ENCODE data around the gene ELAVL4.

Gene ELAVL4

GRCh38 chr1:50197216-50197615 lies 88.5 kb downstream of the ELAVL4 start:
- no peaks in the 10 kb centered on the region for H4K20me1 ChIP-seq (ENCODE audit: insufficient read depth, low read length, poor library complexity, severe bottlenecking)
- H3K36me3 ChIP-seq (ENCODE audit: insufficient read depth, low read length), result no peaks in the 10 kb centered on the region
- H3K9me2 ChIP-seq (replicated peaks; ENCODE audit: low read depth, low read length), result no peaks in the 10 kb centered on the region
- H3F3A ChIP-seq (ENCODE audit: low read depth), result no peaks in the 10 kb centered on the region
- H3K27me3 ChIP-seq (ENCODE audit: insufficient read depth, low read length, poor library complexity, severe bottlenecking), result no peaks in the 10 kb centered on the region
- H3K4me1 ChIP-seq (ENCODE audit: insufficient read depth, low read length, poor library complexity, severe bottlenecking), result no peaks in the 10 kb centered on the region
- no peak overlapping the region for H3K9ac ChIP-seq (ENCODE audit: low read depth, low read length, poor library complexity, severe bottlenecking)
- TF ChIP-seq, protein P1, sequence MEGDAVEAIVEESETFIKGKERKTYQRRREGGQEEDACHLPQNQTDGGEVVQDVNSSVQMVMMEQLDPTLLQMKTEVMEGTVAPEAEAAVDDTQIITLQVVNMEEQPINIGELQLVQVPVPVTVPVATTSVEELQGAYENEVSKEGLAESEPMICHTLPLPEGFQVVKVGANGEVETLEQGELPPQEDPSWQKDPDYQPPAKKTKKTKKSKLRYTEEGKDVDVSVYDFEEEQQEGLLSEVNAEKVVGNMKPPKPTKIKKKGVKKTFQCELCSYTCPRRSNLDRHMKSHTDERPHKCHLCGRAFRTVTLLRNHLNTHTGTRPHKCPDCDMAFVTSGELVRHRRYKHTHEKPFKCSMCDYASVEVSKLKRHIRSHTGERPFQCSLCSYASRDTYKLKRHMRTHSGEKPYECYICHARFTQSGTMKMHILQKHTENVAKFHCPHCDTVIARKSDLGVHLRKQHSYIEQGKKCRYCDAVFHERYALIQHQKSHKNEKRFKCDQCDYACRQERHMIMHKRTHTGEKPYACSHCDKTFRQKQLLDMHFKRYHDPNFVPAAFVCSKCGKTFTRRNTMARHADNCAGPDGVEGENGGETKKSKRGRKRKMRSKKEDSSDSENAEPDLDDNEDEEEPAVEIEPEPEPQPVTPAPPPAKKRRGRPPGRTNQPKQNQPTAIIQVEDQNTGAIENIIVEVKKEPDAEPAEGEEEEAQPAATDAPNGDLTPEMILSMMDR (conservative IDR thresholded peaks at IDR 0.05; ENCODE audit: low read length), result no peak
- TF ChIP-seq EZH2phosphoT487 (IDR thresholded peaks at IDR 0.05; ENCODE audit: borderline replicate concordance), result no peak
- no peak overlapping the region for H3K4me3 ChIP-seq (ENCODE audit: low read length, poor library complexity, severe bottlenecking)
- H3K79me2 ChIP-seq (ENCODE audit: insufficient read depth, low read length), result no peaks in the 10 kb centered on the region
- no peaks in the 10 kb centered on the region for H3K9me3 ChIP-seq (ENCODE audit: insufficient read depth, low read depth, low read length)
- H3K4me2 ChIP-seq (ENCODE audit: low read depth, low read length, poor library complexity, severe bottlenecking), result no peak overlapping the region
- no peak overlapping the region for H2AFZ ChIP-seq (ENCODE audit: low read length)

GRCh38 chr1:50208315-50208714 lies 99.6 kb downstream of the ELAVL4 start:
- Histone ChIP-seq H2AFZ (ENCODE audit: low read length) (no peak overlapping the region), H3F3A (ENCODE audit: low read depth) (no peaks in the 10 kb centered on the region), H3K4me3 (ENCODE audit: low read length, poor library complexity, severe bottlenecking) (no peak overlapping the region), H3K79me2 (ENCODE audit: insufficient read depth, low read length) (no peaks in the 10 kb centered on the region), H3K9me3 (ENCODE audit: insufficient read depth, low read depth, low read length) (no peaks in the 10 kb centered on the region), H4K20me1 (ENCODE audit: insufficient read depth, low read length, poor library complexity, severe bottlenecking) (no peaks in the 10 kb centered on the region), H3K27me3 (ENCODE audit: insufficient read depth, low read length, poor library complexity, severe bottlenecking) (no peaks in the 10 kb centered on the region), H3K9me2 (replicated peaks; ENCODE audit: low read depth, low read length) (no peaks in the 10 kb centered on the region), H3K36me3 (ENCODE audit: insufficient read depth, low read length) (no peaks in the 10 kb centered on the region), H3K4me1 (ENCODE audit: insufficient read depth, low read length, poor library complexity, severe bottlenecking) (no peaks in the 10 kb centered on the region), H3K4me2 (ENCODE audit: low read depth, low read length, poor library complexity, severe bottlenecking) (no peak overlapping the region), H3K9ac (ENCODE audit: low read depth, low read length, poor library complexity, severe bottlenecking) (no peak overlapping the region)
- no peak for TF ChIP-seq EZH2phosphoT487 (IDR thresholded peaks at IDR 0.05; ENCODE audit: borderline replicate concordance)
- TF ChIP-seq, protein P1 (conservative IDR thresholded peaks at IDR 0.05; ENCODE audit: low read length), result no peak

GRCh38 chr1:50208756-50209155 lies 100.0 kb downstream of the ELAVL4 start:
- H4K20me1 ChIP-seq (ENCODE audit: insufficient read depth, low read length, poor library complexity, severe bottlenecking), result no peaks in the 10 kb centered on the region
- no peaks in the 10 kb centered on the region for H3K4me1 ChIP-seq (ENCODE audit: insufficient read depth, low read length, poor library complexity, severe bottlenecking)
- H3K9ac ChIP-seq (ENCODE audit: low read depth, low read length, poor library complexity, severe bottlenecking), result no peak overlapping the region
- no peak overlapping the region for H3K4me2 ChIP-seq (ENCODE audit: low read depth, low read length, poor library complexity, severe bottlenecking)
- no peaks in the 10 kb centered on the region for H3K9me2 ChIP-seq (replicated peaks; ENCODE audit: low read depth, low read length)
- H2AFZ ChIP-seq (ENCODE audit: low read length), result no peak overlapping the region
- H3K4me3 ChIP-seq (ENCODE audit: low read length, poor library complexity, severe bottlenecking), result no peak overlapping the region
- no peaks in the 10 kb centered on the region for H3K36me3 ChIP-seq (ENCODE audit: insufficient read depth, low read length)
- H3F3A ChIP-seq (ENCODE audit: low read depth), result no peaks in the 10 kb centered on the region
- no peaks in the 10 kb centered on the region for H3K27me3 ChIP-seq (ENCODE audit: insufficient read depth, low read length, poor library complexity, severe bottlenecking)
- TF ChIP-seq, protein P1 (conservative IDR thresholded peaks at IDR 0.05; ENCODE audit: low read length), result no peak
- TF ChIP-seq EZH2phosphoT487 (IDR thresholded peaks at IDR 0.05; ENCODE audit: borderline replicate concordance), result no peak
- H3K9me3 ChIP-seq (ENCODE audit: insufficient read depth, low read depth, low read length), result no peaks in the 10 kb centered on the region
- no peaks in the 10 kb centered on the region for H3K79me2 ChIP-seq (ENCODE audit: insufficient read depth, low read length)
